ENCODE data around the gene ZBED1.
"Not testable (repeated sequence)": the region's sequence is repeated elsewhere in the genome, so short reads cannot be mapped to it uniquely, and the experiment has no call there.

The ZBED1 gene

DNA sequence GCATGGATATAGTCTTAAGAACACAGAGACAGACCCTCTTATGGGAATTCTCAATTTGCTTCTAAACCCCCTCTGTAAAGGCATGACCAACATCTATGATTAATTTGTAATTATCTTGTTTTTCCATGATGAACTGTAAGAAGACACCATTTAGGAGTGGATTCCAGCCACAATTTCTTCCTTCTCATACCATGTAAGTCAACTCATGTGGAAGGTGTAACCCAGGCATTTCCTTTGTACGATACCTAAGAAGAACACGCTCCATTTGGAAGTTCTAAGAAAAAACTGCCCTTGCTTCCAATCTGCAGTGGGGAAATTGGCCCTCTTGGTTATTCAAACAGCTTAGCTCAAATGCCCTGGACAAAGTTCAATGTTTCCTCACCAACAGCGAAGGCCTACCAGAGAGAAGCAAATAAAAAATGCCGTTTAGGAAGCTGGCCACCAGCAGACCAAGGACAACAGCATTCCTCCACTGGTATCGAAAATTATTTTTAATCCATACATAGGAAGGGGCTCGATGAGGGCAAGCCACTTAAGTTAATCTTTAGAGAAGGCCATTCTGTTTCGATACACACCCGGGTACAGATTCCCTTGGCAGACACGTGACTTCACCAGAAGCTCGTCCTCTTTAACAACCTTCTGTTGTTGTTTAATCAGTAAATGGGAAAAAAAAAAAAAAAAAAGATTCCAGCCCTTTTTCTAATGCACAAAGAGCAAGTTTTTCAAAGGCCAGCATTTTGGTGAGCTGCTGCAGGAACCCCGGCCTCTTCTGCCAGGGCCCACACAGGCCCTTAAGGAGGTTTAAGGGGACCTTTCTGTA, 2.6 kb downstream of the ZBED1 start:
- peak; percentile 34 for DNase-seq (ENCODE audit: low read depth)

- DNase-seq (ENCODE audit: low read depth): no peak
These were observed 5.2 kb downstream of the ZBED1 start for GRCh38 chrX:2495595-2495994.

DNA sequence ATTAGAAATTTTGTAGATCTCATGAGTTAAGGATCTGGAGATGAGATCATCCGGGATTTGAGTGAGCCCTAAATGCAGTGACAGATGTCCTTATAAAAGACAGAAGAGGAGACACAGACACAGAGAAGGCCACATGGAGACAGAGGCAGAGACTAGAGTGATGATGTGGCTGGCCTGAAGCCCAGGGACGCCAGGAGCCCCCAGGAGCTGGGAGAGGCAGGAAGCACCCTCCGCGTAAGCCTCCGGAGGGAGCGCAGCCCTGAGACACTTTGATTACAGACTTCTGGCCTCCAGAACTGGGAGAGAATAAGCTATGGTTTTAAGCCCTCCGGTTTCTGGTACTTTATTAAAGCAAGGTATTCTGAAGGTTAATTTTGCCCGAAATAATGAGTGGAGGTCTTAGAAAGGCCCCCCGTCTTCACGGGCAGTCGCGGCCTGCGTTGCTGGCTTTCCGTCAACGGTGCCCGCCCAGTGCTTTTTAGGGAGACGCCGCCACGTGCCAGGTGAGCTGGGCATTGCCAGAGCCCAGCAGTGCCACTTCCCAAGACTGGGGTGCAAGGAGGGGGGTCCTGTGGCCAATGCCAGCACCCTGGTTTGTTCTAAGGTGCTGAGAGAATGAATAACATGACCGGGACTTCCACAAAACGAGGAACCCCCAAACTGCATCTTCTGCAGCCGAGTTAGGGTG, 8.1 kb downstream of the ZBED1 start:
- no peak for DNase-seq (ENCODE audit: low read depth)

DNA sequence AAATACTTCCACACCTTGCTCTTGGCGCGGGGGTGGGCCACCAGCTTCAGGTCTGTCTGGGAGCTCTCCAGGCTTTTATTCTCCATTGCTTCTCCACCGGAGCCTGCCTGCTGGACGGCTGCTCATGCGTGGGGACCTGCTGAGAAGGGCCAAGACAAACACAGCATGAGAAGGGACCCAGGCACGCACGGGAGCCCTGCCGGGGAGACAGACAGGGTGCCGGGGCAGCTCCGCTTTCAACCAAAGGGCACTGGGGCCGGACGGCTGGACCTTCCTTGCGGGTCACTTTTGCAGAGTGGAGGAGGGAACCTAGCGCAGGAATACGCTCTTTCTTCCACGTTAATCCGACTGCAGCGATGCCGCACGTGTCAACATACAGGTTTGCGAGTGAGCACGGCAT, 10.1 kb downstream of the ZBED1 start:
- DNase-seq (ENCODE audit: low read depth): no peak

GRCh38 chrX:2489446-2490445, 11.0 kb downstream of the ZBED1 start:
- no peak for DNase-seq (ENCODE audit: low read depth)

- DNase-seq (ENCODE audit: low read depth): no peak
These were observed 12.0 kb downstream of the ZBED1 start for GRCh38 chrX:2488621-2489285.

GRCh38 chrX:2487366-2487765, 13.4 kb downstream of the ZBED1 start:
- DNase-seq (ENCODE audit: low read depth): no peak

- DNase-seq (ENCODE audit: low read depth): no peak
These were observed 14.2 kb downstream of the ZBED1 start for GRCh38 chrX:2486476-2487133.

- no peak for DNase-seq (ENCODE audit: low read depth)
These were observed 14.9 kb downstream of the ZBED1 start for GRCh38 chrX:2485789-2486345.

GRCh38 chrX:2484721-2485648, 15.8 kb downstream of the ZBED1 start:
- DNase-seq (ENCODE audit: low read depth): peak; percentile 42

GRCh38 chrX:2484256-2484655, 16.5 kb downstream of the ZBED1 start:
- no peak for DNase-seq (ENCODE audit: low read depth)

DNA sequence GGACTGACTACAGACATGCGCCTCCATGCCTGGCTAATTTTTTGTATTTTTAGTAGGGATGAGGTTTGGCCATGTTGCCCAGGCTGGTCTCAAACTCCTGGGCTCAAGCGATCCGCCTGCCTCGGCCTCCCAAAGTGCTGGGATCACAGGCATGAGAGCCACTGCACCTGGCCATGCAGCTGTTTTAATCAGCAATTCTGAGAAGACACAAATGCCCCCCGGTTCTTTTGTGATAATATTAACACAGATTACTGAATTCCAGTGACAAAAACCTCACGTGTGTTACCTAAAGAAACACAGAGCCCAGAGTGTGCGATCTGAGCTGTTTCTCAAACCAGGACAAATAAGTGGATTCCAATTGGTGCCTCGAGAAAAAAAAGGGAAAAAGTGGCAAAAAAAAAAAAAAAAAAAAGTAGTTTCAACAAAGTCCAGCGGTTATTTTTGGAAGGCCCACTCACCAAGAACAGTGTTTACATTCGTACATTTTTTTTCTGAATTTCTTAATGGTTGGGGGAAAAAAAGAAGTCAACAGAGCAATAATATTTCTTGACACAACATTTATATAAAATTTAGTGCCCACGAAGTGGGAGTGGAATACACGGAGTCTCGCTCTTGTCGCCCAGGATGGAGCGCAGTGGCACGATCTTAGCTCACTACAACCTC, 17.2 kb downstream of the ZBED1 start:
- DNase-seq (ENCODE audit: low read depth): no peak

GRCh38 chrX:2481597-2481996, 19.2 kb downstream of the ZBED1 start:
- not testable (repeated sequence) for DNase-seq (ENCODE audit: low read depth)

DNA sequence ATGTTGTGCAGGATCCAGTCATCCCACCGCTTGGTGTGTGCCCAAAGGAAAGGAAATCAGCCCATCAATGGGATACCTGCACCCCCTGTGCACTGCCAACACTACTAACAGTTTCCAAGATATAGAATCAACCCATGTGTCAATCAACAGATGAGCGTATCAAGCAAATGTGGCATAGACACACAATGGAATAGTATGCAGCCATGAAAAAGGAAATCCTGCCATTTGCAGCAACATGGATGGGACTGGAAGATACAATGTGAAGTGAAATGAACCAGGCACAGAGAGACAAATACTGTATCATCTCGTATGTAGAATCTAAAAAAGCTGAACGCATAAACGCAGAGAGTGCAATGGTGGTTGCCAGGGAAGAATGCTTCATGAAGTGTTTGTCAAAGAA, 20.8 kb downstream of the ZBED1 start:
- DNase-seq (ENCODE audit: low read depth): not testable (repeated sequence)

DNA sequence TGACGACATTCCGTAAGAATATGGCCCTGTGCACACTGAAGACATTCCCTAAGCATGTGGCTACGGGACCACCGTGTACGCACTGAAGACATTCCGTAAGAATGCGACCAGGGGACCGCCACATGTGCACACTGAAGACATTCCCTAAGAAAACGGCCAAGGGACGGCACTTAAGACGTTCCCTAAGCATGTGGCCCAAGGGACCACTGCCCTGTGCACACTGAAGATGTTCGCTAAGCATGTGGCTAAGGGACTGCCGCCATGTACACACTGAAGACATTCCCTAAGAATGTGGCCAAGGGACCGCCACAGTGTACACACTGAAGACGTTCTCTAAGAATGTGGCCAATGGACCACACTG, 21.4 kb downstream of the ZBED1 start:
- no peak for DNase-seq (ENCODE audit: low read depth)

- no peak for DNase-seq (ENCODE audit: low read depth)
These were observed 22.0 kb downstream of the ZBED1 start for GRCh38 chrX:2478546-2479419.

DNA sequence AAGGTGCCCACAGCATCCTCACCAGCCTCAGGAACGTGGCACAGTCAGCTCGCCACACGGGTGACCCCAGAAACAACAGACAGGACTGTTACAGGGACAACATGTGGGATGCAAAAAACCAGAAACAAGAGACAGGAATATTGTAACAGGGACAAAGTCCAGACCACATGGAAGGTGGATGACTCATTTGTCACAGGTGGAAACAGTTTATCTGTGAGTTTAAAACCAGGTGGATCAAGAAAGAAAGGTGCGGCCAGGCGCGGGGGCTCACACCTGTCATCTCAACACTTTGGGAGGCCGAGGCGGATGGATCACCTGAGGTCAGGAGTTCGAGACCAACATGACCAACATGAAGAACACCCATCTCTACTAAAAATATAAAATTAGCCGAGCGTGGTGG, 23.5 kb downstream of the ZBED1 start:
- DNase-seq (ENCODE audit: low read depth): not testable (repeated sequence)

Measured in amniotic epithelial cell (primary cell).